ENCODE data around the gene ZKSCAN1.

Gene ZKSCAN1

DNA sequence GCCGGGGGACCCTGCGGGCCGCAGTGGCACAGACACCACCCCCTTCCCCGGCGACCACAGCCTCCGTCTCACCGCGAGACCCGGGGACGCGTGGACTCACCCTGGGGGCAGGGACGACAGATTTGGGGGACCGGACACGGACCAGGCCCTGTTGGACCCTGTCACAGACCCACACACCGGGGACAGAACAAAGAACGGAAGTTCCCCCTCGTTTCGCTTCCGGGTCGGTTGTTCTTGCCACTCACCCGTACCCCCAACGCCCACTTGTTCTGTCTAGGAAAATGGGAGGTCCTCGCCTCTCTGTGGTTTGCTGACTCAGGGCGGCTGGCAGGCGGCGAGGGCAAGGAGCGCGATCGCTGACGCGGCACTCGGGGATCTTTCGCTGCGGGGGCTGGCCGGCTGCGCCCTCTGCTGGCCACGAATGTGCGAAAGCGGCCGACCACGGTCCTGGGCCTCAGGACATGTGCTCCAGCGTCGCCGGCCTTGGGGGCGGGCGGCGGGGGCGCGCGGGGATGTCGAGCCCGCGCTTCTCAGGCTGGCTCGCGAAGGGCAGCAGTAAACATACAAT, 66.2 kb downstream of the ZKSCAN1 start, which contains the start of gene ZNF3:
TSS of gene ZNF3 (minus strand) at position 189 of the 568 bp plus-strand sequence. CDS start 4,366 bp downstream, outside the sequence.
- in situ Hi-C loops (cut with MboI; ENCODE audit: low pct_unique_long_range_greater_than_20kb, low sequenced_read_pairs, unreplicated experiment): no loop called here
- TF ChIP-seq, protein P1, sequence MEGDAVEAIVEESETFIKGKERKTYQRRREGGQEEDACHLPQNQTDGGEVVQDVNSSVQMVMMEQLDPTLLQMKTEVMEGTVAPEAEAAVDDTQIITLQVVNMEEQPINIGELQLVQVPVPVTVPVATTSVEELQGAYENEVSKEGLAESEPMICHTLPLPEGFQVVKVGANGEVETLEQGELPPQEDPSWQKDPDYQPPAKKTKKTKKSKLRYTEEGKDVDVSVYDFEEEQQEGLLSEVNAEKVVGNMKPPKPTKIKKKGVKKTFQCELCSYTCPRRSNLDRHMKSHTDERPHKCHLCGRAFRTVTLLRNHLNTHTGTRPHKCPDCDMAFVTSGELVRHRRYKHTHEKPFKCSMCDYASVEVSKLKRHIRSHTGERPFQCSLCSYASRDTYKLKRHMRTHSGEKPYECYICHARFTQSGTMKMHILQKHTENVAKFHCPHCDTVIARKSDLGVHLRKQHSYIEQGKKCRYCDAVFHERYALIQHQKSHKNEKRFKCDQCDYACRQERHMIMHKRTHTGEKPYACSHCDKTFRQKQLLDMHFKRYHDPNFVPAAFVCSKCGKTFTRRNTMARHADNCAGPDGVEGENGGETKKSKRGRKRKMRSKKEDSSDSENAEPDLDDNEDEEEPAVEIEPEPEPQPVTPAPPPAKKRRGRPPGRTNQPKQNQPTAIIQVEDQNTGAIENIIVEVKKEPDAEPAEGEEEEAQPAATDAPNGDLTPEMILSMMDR (IDR thresholded peaks at IDR 0.05; ENCODE audit: extremely low read depth, insufficient read depth, missing control alignments): peak; percentile 96

DNA sequence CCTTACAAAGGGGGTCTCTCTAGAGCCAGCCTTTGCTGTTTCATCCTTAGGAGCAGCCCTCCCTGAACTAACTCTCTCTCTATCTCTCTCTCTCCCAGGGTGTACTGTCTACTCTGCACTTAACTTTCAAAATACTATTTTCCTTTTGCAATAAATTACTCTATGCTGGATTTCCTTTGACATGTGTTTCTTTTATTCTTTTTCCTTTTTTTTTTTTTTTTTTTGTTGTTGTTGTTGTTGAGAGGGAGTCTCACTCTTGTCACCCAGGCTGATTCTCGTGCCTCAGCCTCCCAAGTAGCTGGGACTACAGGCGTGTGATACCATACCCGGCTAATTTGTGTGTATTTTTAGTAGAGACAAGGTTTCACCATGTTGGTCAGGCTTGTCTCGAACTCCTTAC, 67.6 kb downstream of the ZKSCAN1 start:
- TF ChIP-seq, protein P1 (IDR thresholded peaks at IDR 0.05; ENCODE audit: extremely low read depth, insufficient read depth, missing control alignments): no peak
- in situ Hi-C loops (cut with MboI; ENCODE audit: low pct_unique_long_range_greater_than_20kb, low sequenced_read_pairs, unreplicated experiment): no loop called here
- no peak for DNase-seq (ENCODE audit: low spot score)

More for the DNA sequence above, 66.2 kb downstream of the ZKSCAN1 start, which contains the start of gene ZNF3:
- DNase-seq (ENCODE audit: low spot score): peak; percentile 96

DNA sequence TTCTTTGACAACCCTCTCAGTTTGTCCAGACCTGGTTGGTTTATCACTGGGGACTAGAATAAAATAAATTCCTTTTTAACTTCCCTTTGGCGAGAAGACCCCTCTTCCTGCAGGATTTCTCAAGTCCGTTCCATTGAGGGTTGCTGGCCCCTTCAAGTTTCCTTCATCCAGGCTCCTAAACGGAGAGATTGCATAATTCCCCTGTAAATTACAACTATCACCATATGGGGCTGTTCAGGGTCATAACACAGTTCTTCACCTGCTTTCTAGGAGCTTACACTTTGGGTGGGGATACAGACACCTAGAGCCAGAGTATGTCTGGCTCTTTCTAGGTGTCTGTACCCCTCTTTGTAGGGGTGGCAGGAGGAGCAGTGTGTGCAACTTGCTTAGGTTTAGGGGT, 70.1 kb downstream of the ZKSCAN1 start:
- DNase-seq (ENCODE audit: low spot score): no peak
- TF ChIP-seq, protein P1 (IDR thresholded peaks at IDR 0.05; ENCODE audit: extremely low read depth, insufficient read depth, missing control alignments): no peak
- in situ Hi-C loops (cut with MboI; ENCODE audit: low pct_unique_long_range_greater_than_20kb, low sequenced_read_pairs, unreplicated experiment): no loop called here

DNA sequence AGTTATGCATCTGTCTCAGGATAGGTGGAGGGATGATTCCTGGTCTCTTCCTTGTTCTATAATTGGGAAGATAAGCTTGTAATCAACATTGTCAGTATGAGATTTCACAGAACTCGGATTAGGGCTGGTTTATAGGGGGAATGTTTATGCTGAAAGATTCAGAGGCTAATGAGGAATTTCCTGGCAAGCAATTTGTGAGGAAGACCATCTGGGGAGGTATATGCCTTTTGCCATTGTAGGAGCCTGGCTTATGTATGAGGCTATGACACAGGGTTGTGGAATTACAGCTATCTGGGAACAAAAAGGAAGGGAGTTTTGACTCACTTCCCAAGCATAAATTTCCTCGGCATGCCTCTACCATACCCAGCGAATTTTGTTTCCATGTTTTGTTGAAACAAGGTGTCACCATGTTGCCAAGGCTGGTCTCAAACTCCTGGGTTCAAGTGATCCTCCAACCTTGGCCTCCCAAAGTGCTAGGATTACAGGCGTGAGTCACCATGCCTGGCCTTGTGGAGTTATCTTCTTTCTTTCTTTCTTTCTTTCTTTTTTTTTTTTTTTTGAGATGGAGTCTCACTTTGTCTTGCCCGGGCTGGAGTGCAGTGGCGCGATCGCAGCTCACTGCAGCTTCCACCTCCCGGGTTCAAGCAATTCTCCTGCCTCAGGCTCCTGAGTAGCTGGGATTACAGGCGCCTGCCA, 71.8 kb downstream of the ZKSCAN1 start:
- TF ChIP-seq, protein P1 (IDR thresholded peaks at IDR 0.05; ENCODE audit: extremely low read depth, insufficient read depth, missing control alignments): no peak
- DNase-seq (ENCODE audit: low spot score): no peak
- in situ Hi-C loops (cut with MboI; ENCODE audit: low pct_unique_long_range_greater_than_20kb, low sequenced_read_pairs, unreplicated experiment): no loop called here

DNA sequence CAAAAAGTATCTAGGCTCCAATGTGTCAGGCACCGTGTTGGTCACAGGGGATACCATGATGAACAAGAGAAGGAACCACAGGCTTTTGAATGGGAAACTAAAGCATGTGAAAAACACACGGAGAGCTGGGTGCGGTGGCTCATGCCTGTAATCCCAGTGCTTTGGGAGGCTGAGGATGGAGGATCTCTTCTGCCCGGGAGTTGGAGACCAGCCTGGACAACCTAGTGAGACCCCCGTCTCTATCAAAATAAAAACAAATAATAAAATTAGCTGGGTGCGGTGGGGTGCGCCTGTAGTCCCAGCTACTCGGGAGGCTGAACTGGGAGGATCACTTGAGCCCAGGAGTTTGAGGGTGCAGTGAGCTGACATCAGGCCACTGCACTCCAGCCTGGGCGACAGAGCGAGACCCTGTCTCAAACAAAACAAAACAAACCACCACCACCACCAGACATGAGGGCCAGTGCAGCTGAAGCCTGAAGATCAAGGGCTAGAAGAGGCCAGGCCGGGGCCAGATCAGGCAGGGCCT, 72.8 kb downstream of the ZKSCAN1 start:
- in situ Hi-C loops (cut with MboI; ENCODE audit: low pct_unique_long_range_greater_than_20kb, low sequenced_read_pairs, unreplicated experiment): no loop called here
- no peak for DNase-seq (ENCODE audit: low spot score)

DNA sequence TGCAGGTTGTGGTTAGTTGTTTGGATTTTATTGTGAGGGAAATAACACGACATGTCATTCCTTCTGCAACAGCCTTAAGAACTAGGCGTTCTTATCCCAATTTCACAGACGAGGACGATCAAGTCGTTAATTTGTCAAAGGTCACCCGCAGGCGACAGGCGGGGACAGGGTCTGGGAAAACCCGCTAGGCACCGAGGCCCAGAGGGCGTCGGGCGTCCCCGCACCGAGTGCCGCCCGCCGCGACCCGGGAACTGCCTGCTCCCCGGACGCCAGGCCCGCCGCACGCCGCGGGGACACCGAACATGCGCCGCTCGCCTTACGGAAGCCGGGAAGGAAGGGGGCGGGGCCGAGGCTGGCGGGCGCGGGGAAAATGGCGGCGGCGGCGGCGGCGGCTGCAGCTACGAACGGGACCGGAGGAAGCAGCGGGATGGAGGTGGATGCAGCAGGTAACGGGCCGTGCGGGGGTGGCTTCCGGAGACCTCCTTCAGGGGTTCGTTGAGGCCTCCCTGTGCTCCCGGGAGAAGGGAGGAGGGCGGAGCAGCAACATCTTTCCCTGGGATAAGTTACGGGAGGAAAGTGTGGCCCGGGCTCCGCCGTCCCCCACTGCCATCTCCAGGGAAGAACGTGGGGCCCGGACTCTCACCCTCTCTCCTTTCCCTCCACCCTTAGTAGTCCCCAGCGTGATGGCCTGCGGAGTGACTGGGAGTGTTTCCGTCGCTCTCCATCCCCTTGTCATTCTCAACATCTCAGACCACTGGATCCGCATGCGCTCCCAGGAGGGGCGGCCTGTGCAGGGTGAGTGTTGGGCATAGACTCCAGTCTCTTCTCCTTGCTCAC, 73.4 kb downstream of the ZKSCAN1 start, which contains the start of gene COPS6:
TSS of gene COPS6 (plus strand) at position 349 of the 837 bp plus-strand sequence. CDS start at position 371, 22 bp downstream.
- in situ Hi-C loops (cut with MboI; ENCODE audit: low pct_unique_long_range_greater_than_20kb, low sequenced_read_pairs, unreplicated experiment): no loop called here
- peak; percentile 89 for DNase-seq (ENCODE audit: low spot score)
- TF ChIP-seq, protein P1 (IDR thresholded peaks at IDR 0.05; ENCODE audit: extremely low read depth, insufficient read depth, missing control alignments): no peak

More for the DNA sequence above, 72.8 kb downstream of the ZKSCAN1 start:
- TF ChIP-seq, protein P1 (IDR thresholded peaks at IDR 0.05; ENCODE audit: extremely low read depth, insufficient read depth, missing control alignments): no peak

All from GM13977 (cell line).